ENCODE data around the gene PRAC2. TPM values are rescaled to one million over a fixed set of nuclear protein-coding genes. Genes with fewer than 3 reads are reported as not detected.

PRAC2 gene
- polyA plus RNA-seq, 1 experiment = not detected

DNA sequence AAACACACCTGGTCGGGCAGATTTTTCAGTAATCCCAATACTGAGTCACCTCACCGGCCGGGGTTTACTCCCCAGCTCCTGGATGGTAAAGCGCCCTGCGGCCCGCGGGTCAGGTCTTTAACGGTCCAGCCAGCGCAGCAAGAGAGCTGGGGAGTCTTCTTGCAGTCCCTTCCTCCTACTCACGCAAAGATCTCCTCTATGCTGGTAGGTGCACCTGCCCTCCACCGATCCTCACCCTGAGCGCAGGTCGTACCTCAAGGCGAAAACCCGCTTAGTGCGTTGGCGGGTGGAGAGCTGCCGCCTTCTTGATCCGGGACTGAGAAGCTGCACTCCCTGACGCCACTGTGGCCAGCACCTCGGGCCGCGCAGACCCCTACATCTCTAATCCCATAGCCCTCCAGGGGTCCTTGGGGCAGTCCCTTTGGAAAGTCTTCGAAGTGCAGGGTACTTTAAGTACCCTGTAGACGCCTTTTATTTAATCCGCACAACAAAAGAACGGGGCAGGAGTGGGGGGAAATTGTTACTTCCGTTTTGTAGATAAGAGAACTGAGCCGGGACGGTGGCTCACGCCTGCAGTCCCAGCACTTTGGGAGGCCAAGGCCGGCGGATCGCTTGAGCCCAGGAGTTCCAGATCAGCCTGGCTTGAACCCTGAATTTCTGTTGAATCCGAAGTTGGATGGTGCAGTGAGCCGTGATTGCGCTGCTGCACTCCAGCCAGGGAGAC lies 16.0 kb downstream of the PRAC2 start:
- CTCF ChIA-PET = interaction anchor here (0.7 to 1.1 kb wide), 2 partner anchors 14 to 60 kb away, joined by 3 to 4 read pairs; no protein-coding TSS in a partner anchor
- POLR2A ChIA-PET = no interaction called here
- TF ChIP-seq, protein P1, sequence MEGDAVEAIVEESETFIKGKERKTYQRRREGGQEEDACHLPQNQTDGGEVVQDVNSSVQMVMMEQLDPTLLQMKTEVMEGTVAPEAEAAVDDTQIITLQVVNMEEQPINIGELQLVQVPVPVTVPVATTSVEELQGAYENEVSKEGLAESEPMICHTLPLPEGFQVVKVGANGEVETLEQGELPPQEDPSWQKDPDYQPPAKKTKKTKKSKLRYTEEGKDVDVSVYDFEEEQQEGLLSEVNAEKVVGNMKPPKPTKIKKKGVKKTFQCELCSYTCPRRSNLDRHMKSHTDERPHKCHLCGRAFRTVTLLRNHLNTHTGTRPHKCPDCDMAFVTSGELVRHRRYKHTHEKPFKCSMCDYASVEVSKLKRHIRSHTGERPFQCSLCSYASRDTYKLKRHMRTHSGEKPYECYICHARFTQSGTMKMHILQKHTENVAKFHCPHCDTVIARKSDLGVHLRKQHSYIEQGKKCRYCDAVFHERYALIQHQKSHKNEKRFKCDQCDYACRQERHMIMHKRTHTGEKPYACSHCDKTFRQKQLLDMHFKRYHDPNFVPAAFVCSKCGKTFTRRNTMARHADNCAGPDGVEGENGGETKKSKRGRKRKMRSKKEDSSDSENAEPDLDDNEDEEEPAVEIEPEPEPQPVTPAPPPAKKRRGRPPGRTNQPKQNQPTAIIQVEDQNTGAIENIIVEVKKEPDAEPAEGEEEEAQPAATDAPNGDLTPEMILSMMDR (IDR thresholded peaks at IDR 0.05; ENCODE audit: low read depth, low read length) = no peak
- no peak for DNase-seq (ENCODE audit: low read depth, low spot score)
- H3K27me3 ChIP-seq (ENCODE audit: control insufficient read depth, insufficient read depth, low read length) = peaks cover 94% of the 10 kb centered on the region
- no peak overlapping the region for H3K4me3 ChIP-seq (ENCODE audit: low read depth, low read length)
- no peaks in the 10 kb centered on the region; the same call in 1 of the 2 replicates for H3K9me3 ChIP-seq (ENCODE audit: control insufficient read depth, insufficient read depth, low read length)
- no peak overlapping the region for H3K27ac ChIP-seq (ENCODE audit: low read depth, low read length)

- TF ChIP-seq, protein P1 (IDR thresholded peaks at IDR 0.05; ENCODE audit: low read depth, low read length) = no peak
- peaks cover 92% of the 10 kb centered on the region for H3K27me3 ChIP-seq (ENCODE audit: control insufficient read depth, insufficient read depth, low read length)
- no peak overlapping the region for H3K27ac ChIP-seq (ENCODE audit: low read depth, low read length)
- H3K9me3 ChIP-seq (ENCODE audit: control insufficient read depth, insufficient read depth, low read length) = no peaks in the 10 kb centered on the region; the same call in 1 of the 2 replicates
- H3K4me3 ChIP-seq (ENCODE audit: low read depth, low read length) = no peak overlapping the region
- CTCF ChIA-PET = no interaction called here
- POLR2A ChIA-PET = no interaction called here
- no peak for DNase-seq (ENCODE audit: low read depth, low spot score)
These were observed 17.6 kb downstream of the PRAC2 start for GRCh38 chr17:48740537-48740936.

- peaks cover 6% of the 10 kb centered on the region; the same call in 1 of the 2 replicates for H3K9me3 ChIP-seq (ENCODE audit: control insufficient read depth, insufficient read depth, low read length)
- ChIA-PET POLR2A (interaction anchor here (0.6 kb wide), 1 partner anchor 17 kb away, joined by 4 read pairs; the partner anchor contains the start of gene HOXB13), CTCF (interaction anchor here (1.1 to 3.2 kb wide), 2 partner anchors 22 to 46 kb away, joined by 9 to 11 read pairs; no protein-coding TSS in a partner anchor)
- TF ChIP-seq, protein P1 (IDR thresholded peaks at IDR 0.05; ENCODE audit: low read depth, low read length) = no peak
- no peak for DNase-seq (ENCODE audit: low read depth, low spot score)
- no peak overlapping the region for H3K4me3 ChIP-seq (ENCODE audit: low read depth, low read length)
- peaks cover 92% of the 10 kb centered on the region for H3K27me3 ChIP-seq (ENCODE audit: control insufficient read depth, insufficient read depth, low read length)
- H3K27ac ChIP-seq (ENCODE audit: low read depth, low read length) = no peak overlapping the region
These were observed 22.6 kb downstream of the PRAC2 start for GRCh38 chr17:48745381-48746275.

DNA sequence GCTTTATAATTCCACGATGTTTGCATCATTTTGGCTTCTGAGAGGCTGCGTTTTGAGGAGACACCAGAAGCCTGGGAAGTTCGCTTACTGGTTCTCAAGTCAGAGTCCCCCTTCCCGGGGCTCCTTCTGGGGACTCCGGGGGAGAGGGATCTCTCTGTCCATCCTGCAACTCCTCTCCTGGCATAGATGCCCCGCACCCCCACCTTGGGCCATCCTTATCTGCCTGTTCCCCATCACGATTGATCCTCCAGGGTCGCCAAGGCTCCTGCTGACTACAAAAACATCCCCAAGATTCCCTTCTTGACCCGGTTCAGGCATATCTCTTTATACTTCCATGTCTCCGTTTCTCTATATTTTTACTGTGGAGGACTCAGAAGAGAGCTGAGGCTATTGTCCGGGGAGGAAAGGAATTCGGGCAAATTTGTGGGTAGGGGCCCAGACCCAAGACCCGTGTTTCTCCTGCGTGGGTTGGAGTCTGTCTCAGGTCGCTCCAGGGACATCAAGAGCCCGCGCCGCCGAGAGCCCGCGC lies 24.0 kb downstream of the PRAC2 start:
- CTCF ChIA-PET = no interaction called here

More for the DNA sequence above, 24.0 kb downstream of the PRAC2 start:
- POLR2A ChIA-PET = no interaction called here
- Histone ChIP-seq H3K9me3 (ENCODE audit: control insufficient read depth, insufficient read depth, low read length) (peaks cover 6% of the 10 kb centered on the region; the same call in 1 of the 2 replicates), H3K27me3 (ENCODE audit: control insufficient read depth, insufficient read depth, low read length) (peaks cover 96% of the 10 kb centered on the region), H3K4me3 (ENCODE audit: low read depth, low read length) (no peak overlapping the region), H3K27ac (ENCODE audit: low read depth, low read length) (no peak overlapping the region)
- TF ChIP-seq, protein P1 (IDR thresholded peaks at IDR 0.05; ENCODE audit: low read depth, low read length) = no peak
- no peak for DNase-seq (ENCODE audit: low read depth, low spot score)

All from AG04450 (cell line).